ENCODE results near the gene PANK4. TPM values are rescaled to one million over a fixed set of nuclear protein-coding genes. Genes with fewer than 3 reads are reported as not detected.

The PANK4 gene
- total and polyA plus RNA-seq, 10 of the 15 experiments (the other 5 are each of a cell fraction or from before 2014, with no cell fraction given), result 0.35 to 38.0 (median 18.6) TPM

GRCh38 chr1:2556277-2556677 is 29.9 kb upstream of the PANK4 start, which contains the start of gene TNFRSF14 (continued):
- TF ChIP-seq ETV6 (conservative IDR thresholded peaks at IDR 0.05 in 1 of 2, IDR thresholded peaks at IDR 0.05 in 1 of 2; ENCODE audit: borderline replicate concordance in 1 of 2, low read depth in 1 of 2) (no peak), BACH1 (IDR thresholded peaks at IDR 0.05; ENCODE audit: borderline replicate concordance) (no peak; the same call in 1 of the 2 replicates), GATAD2B (conservative IDR thresholded peaks at IDR 0.05; ENCODE audit: low read depth) (peak; percentile 63; the same call in 1 of the 2 replicates), CHD1 (IDR thresholded peaks at IDR 0.05; ENCODE audit: low read depth, low read length) (peak; percentile 89; the same call in 1 of the 2 replicates), NFXL1 (IDR thresholded peaks at IDR 0.05; ENCODE audit: borderline replicate concordance) (no peak), NR2F1 (conservative IDR thresholded peaks at IDR 0.05) (no peak), PAX8 (IDR thresholded peaks at IDR 0.05) (no peak), ZNF274 (IDR thresholded peaks at IDR 0.05; ENCODE audit: insufficient read depth, insufficient read length) (no peak), SMAD5 (IDR thresholded peaks at IDR 0.05; ENCODE audit: low read depth) (peak; percentile 26; the same call in 1 of the 2 replicates), MYB (IDR thresholded peaks at IDR 0.05; ENCODE audit: borderline replicate concordance, low read depth, low read length) (no peak), E2F8 (IDR thresholded peaks at IDR 0.05; ENCODE audit: low read depth, partially characterized antibody) (no peak), SIX5 (IDR thresholded peaks at IDR 0.05; ENCODE audit: low read depth, low read length, severe bottlenecking) (no peak), ZNF622 (IDR thresholded peaks at IDR 0.05) (no peak), CBFB (IDR thresholded peaks at IDR 0.05; ENCODE audit: low read depth) (no peak), TARDBP (IDR thresholded peaks at IDR 0.05; ENCODE audit: borderline replicate concordance) (no peak), ZBTB11 (CRISPR knock-in tag; IDR thresholded peaks at IDR 0.05) (no peak), EZH2 (IDR thresholded peaks at IDR 0.05; ENCODE audit: borderline replicate concordance, control insufficient read depth, low read depth, low read length) (no peak), ZNF687 (IDR thresholded peaks at IDR 0.05) (no peak), PKNOX1 (IDR thresholded peaks at IDR 0.05) (no peak), SUZ12 (IDR thresholded peaks at IDR 0.05; ENCODE audit: unreplicated experiment) (no peak), LARP7 (IDR thresholded peaks at IDR 0.05) (0 out of 2 replicates have a peak, but pooled peaks have one; percentile 48)

Data from GM12878 (cell line).